Testis (tissue), 3 donors: Measurements from ENCODE around the gene MS4A8. TPM values are rescaled to one million over a fixed set of nuclear protein-coding genes. Genes with fewer than 3 reads are reported as not detected.

Source experiments
- DNase-seq: peaks from one replicate; pipeline ENCODE4 v3.0.0-alpha.2; 2019
- H3K27ac ChIP-seq, 2 donors: fragments of 200-600 bp; sonication (generic); one replicate each; pipeline ENCODE4 v1.5.1; 2019
- H3K27me3 ChIP-seq: fragments of 200-600 bp; sonication (generic); one replicate; pipeline ENCODE4 v1.5.1; 2019
- H3K36me3 ChIP-seq: fragments of 200-600 bp; sonication (generic); one replicate; pipeline ENCODE4 v1.5.1; 2017; ENCODE audit warnings: low read depth; ENCODE audit errors: missing control alignments
- H3K4me1 ChIP-seq: fragments of 200-600 bp; sonication (generic); one replicate; pipeline ENCODE4 v1.5.1; 2019
- H3K4me3 ChIP-seq, 2 donors: fragments of 200-600 bp; sonication (generic); one replicate each; pipeline ENCODE4 v1.5.1; 2017 to 2019
- H3K9me3 ChIP-seq: fragments of 200-600 bp; sonication (generic); one replicate; pipeline ENCODE4 v1.5.1; 2017
- CTCF ChIP-seq, 3 experiments: fragments of 450-650 bp in 2 of 3; fragments of 200-600 bp in 1 of 3; sonication (generic) in 1 of 3; IDR thresholded peaks; one replicate each; pipeline ENCODE4 v1.5.1; 2016 to 2019; ENCODE audit warnings: antibody characterized with exemption in 3 of 3, mild to moderate bottlenecking in 2 of 3, moderate library complexity in 1 of 3
- POLR2A ChIP-seq: fragments of 450-650 bp; IDR thresholded peaks from one replicate; pipeline ENCODE4 v1.6.1; 2017; ENCODE audit warnings: antibody characterized with exemption, mild to moderate bottlenecking, moderate library complexity
- WGBS, 2 donors: methylation state at CpG; one replicate each; pipeline ENCODE4 v1.1.5; 2018; 5-methylcytosine and 5-hydroxymethylcytosine counted together
- intact Hi-C: fragments of 100-400 bp; cut with DNase I; formaldehyde crosslinking; loops from one replicate; pipeline ENCODE4 v1.15.1; 2023; ENCODE audit warnings: low total_unique reads
- polyA plus RNA-seq: library from polyadenylated mRNA; stranded (reverse); fragments of 350-450 nt; fragmentation: Illumina TruSeq; extraction: RNeasy Lipid Tissue Mini Kit (QIAGEN cat#74804); gene quantifications from one replicate; pipeline ENCODE4 v1.2.3, GENCODE V29; 2014; ENCODE audit warnings: low read depth, low replicate concordance; ENCODE audit not compliant: insufficient read depth
- total RNA-seq, 2 donors: library from RNA; depleted of rRNA; stranded (reverse); fragments of >200 nt; gene quantifications; one replicate each; pipeline ENCODE4 v1.2.3, GENCODE V29; 2016

MS4A8 gene
- total and polyA plus RNA-seq, 3 donors from 2014 or later: 0.31 to 3.3 (median 0.43) TPM

- Histone ChIP-seq H3K4me1 (peaks cover 3% of the 10 kb centered on the region), H3K4me3 (no peak overlapping the region), H3K36me3 (no peaks in the 10 kb centered on the region), H3K27me3 (no peaks in the 10 kb centered on the region), H3K27ac (no peak overlapping the region), H3K9me3 (no peaks in the 10 kb centered on the region)
- DNase-seq: peak; percentile 54
- no peak for TF ChIP-seq POLR2A
- TF ChIP-seq CTCF (IDR thresholded peaks at IDR 0.05): peak in 2 of 3 experiments; percentile 45 to 57
- 61 to 64% methylated on average over 12 to 14 of the region's 14 CpGs for WGBS, 2 donors
- intact Hi-C loops: no loop called here
These were observed 1.5 kb downstream of the MS4A8 start for GRCh38 chr11:60700689-60701468.

GRCh38 chr11:60701469-60701818 is 2.0 kb downstream of the MS4A8 start:
- WGBS, 2 donors: 64 to 75% methylated on average over 4 of the region's 4 CpGs
- H3K9me3 ChIP-seq: no peaks in the 10 kb centered on the region
- no peak for DNase-seq
- no peaks in the 10 kb centered on the region for H3K27me3 ChIP-seq
- H3K4me3 ChIP-seq: no peak overlapping the region
- TF ChIP-seq POLR2A (no peak), CTCF (IDR thresholded peaks at IDR 0.05) (peak in 1 of 3 experiments; percentile 10)
- intact Hi-C loops: no loop called here
- peaks cover 3% of the 10 kb centered on the region for H3K4me1 ChIP-seq
- H3K27ac ChIP-seq: no peak overlapping the region
- no peaks in the 10 kb centered on the region for H3K36me3 ChIP-seq

- no peaks in the 10 kb centered on the region for H3K9me3 ChIP-seq
- no peaks in the 10 kb centered on the region for H3K36me3 ChIP-seq
- WGBS, 2 donors: 69 to 75% methylated on average over 10 to 12 of the region's 12 CpGs
- no peak overlapping the region for H3K4me3 ChIP-seq
- peaks cover 3% of the 10 kb centered on the region for H3K4me1 ChIP-seq
- TF ChIP-seq CTCF (IDR thresholded peaks at IDR 0.05): no peak
- no peak for TF ChIP-seq POLR2A
- no peak overlapping the region for H3K27ac ChIP-seq
- DNase-seq: no peak
- intact Hi-C loops: no loop called here
- no peaks in the 10 kb centered on the region for H3K27me3 ChIP-seq
These were observed 4.0 kb downstream of the MS4A8 start for GRCh38 chr11:60703374-60703773.

- DNase-seq: no peak
- 88 to 94% methylated on average over 5 of the region's 5 CpGs for WGBS, 2 donors
- Histone ChIP-seq H3K4me1 (peaks cover 3% of the 10 kb centered on the region), H3K9me3 (no peaks in the 10 kb centered on the region), H3K36me3 (no peaks in the 10 kb centered on the region), H3K27ac (no peak overlapping the region), H3K27me3 (no peaks in the 10 kb centered on the region), H3K4me3 (no peak overlapping the region)
- TF ChIP-seq POLR2A (no peak), CTCF (IDR thresholded peaks at IDR 0.05) (no peak)
- intact Hi-C loops: no loop called here
These were observed 6.5 kb downstream of the MS4A8 start for GRCh38 chr11:60705895-60706294.

- DNase-seq: no peak
- no peak overlapping the region for H3K27ac ChIP-seq
- H3K36me3 ChIP-seq: no peaks in the 10 kb centered on the region
- no peaks in the 10 kb centered on the region for H3K4me1 ChIP-seq
- no peaks in the 10 kb centered on the region for H3K9me3 ChIP-seq
- no peaks in the 10 kb centered on the region for H3K27me3 ChIP-seq
- intact Hi-C loops: no loop called here
- no peak for TF ChIP-seq POLR2A
- TF ChIP-seq CTCF (IDR thresholded peaks at IDR 0.05): no peak
- WGBS, 2 donors: 84 to 87% methylated on average over 5 of the region's 5 CpGs
- no peak overlapping the region for H3K4me3 ChIP-seq
These were observed 7.5 kb downstream of the MS4A8 start for GRCh38 chr11:60706931-60707330.
